ENCODE data around the gene CAMTA1. TPM values are rescaled to one million over a fixed set of nuclear protein-coding genes. Genes with fewer than 3 reads are reported as not detected.
"Not testable (repeated sequence)": the region's sequence is repeated elsewhere in the genome, so short reads cannot be mapped to it uniquely, and the experiment has no call there.

Gene CAMTA1
- total RNA-seq, 2 experiments from 2014 or later: 43.9 to 73.3 TPM

GRCh38 chr1:7145947-7146346 lies 360.7 kb downstream of the CAMTA1 start:
- Histone ChIP-seq H3K9me3 (ENCODE audit: low read length) (no peaks in the 10 kb centered on the region), H3K79me2 (ENCODE audit: insufficient read depth, low read depth, low read length) (no peaks in the 10 kb centered on the region), H3K36me3 (ENCODE audit: insufficient read depth, low read length) (no peaks in the 10 kb centered on the region), H3K4me1 (ENCODE audit: insufficient read depth, low read length, poor library complexity, severe bottlenecking) (no peaks in the 10 kb centered on the region), H2AFZ (ENCODE audit: low read length) (no peak overlapping the region), H3K4me2 (ENCODE audit: low read length) (no peak overlapping the region), H3K27ac (ENCODE audit: low read depth, low read length, poor library complexity, severe bottlenecking) (no peak overlapping the region), H3K9me2 (ENCODE audit: insufficient read depth, low read length) (no peaks in the 10 kb centered on the region), H3K4me3 (ENCODE audit: low read depth, low read length, poor library complexity, severe bottlenecking) (no peak overlapping the region), H4K20me1 (ENCODE audit: insufficient read depth, low read length) (no peaks in the 10 kb centered on the region)
- TF ChIP-seq, protein P1, sequence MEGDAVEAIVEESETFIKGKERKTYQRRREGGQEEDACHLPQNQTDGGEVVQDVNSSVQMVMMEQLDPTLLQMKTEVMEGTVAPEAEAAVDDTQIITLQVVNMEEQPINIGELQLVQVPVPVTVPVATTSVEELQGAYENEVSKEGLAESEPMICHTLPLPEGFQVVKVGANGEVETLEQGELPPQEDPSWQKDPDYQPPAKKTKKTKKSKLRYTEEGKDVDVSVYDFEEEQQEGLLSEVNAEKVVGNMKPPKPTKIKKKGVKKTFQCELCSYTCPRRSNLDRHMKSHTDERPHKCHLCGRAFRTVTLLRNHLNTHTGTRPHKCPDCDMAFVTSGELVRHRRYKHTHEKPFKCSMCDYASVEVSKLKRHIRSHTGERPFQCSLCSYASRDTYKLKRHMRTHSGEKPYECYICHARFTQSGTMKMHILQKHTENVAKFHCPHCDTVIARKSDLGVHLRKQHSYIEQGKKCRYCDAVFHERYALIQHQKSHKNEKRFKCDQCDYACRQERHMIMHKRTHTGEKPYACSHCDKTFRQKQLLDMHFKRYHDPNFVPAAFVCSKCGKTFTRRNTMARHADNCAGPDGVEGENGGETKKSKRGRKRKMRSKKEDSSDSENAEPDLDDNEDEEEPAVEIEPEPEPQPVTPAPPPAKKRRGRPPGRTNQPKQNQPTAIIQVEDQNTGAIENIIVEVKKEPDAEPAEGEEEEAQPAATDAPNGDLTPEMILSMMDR (conservative IDR thresholded peaks at IDR 0.05; ENCODE audit: low read length): no peak
- TF ChIP-seq EZH2phosphoT487 (IDR thresholded peaks at IDR 0.05; ENCODE audit: borderline replicate concordance, low read depth, low read length): no peak
- intact Hi-C loops (cut with micrococcal nuclease; ENCODE audit: unreplicated experiment): no loop called here
- BruUV-seq (replicated peaks): no TSS peak
- ChIA-PET CTCF (ENCODE audit: unreplicated experiment) (no interaction called here), POLR2A (no interaction called here)
- DNase-seq (ENCODE audit: low spot score): no peak

DNA sequence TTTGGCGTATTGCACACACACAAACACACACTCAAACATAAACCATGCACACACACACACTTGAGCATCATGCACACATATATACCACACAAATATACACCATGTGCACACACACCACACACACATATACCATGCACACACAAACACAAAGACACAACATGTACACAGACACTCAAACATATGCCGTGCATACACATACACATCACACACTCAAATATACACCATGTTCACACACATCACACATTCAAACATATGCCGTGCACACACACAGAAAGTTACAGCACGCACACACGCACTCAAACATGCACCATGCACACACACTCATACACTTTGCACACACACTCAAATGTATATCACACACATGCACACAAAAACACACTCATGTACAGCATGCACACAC lies 361.5 kb downstream of the CAMTA1 start:
- Histone ChIP-seq H3K36me3 (ENCODE audit: insufficient read depth, low read length) (no peaks in the 10 kb centered on the region), H3K27ac (ENCODE audit: low read depth, low read length, poor library complexity, severe bottlenecking) (no peak overlapping the region), H3K9me3 (ENCODE audit: low read length) (no peaks in the 10 kb centered on the region), H3K4me1 (ENCODE audit: insufficient read depth, low read length, poor library complexity, severe bottlenecking) (no peaks in the 10 kb centered on the region), H3K4me2 (ENCODE audit: low read length) (no peak overlapping the region), H2AFZ (ENCODE audit: low read length) (no peak overlapping the region), H3K9me2 (ENCODE audit: insufficient read depth, low read length) (no peaks in the 10 kb centered on the region), H3K4me3 (ENCODE audit: low read depth, low read length, poor library complexity, severe bottlenecking) (no peak overlapping the region), H4K20me1 (ENCODE audit: insufficient read depth, low read length) (no peaks in the 10 kb centered on the region), H3K79me2 (ENCODE audit: insufficient read depth, low read depth, low read length) (no peaks in the 10 kb centered on the region)
- CTCF ChIA-PET (ENCODE audit: unreplicated experiment): no interaction called here
- intact Hi-C loops (cut with micrococcal nuclease; ENCODE audit: unreplicated experiment): no loop called here
- POLR2A ChIA-PET: no interaction called here
- no peak for DNase-seq (ENCODE audit: low spot score)
- TF ChIP-seq, protein P1 (conservative IDR thresholded peaks at IDR 0.05; ENCODE audit: low read length): no peak
- no peak for TF ChIP-seq EZH2phosphoT487 (IDR thresholded peaks at IDR 0.05; ENCODE audit: borderline replicate concordance, low read depth, low read length)
- no TSS peak for BruUV-seq (replicated peaks)

DNA sequence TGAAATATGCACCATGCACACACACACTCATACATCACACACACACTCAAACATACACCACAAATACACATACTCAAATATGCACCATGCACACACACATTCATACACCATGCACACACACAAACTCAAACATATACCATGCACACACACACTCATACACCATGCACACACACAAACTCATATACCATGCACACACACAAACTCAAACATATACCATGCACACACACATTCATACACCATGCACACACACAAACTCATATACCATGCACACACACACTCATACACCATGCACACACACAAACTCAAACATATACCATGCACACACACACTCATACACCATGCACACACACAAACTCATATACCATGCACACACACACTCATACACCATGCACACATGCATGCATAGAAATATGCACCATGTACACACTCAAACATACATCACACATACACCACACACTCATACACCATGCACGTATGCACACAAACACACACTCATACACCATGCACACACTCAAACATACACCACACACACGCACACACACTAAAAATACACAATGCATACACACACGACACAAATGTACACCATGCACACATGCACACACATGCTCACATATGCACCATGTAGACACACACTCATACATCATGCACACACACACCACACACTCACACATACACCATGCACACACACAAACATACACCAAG lies 362.5 kb downstream of the CAMTA1 start:
- H3K9me2 ChIP-seq (ENCODE audit: insufficient read depth, low read length); H3K79me2 ChIP-seq (ENCODE audit: insufficient read depth, low read depth, low read length); H3K27ac ChIP-seq (ENCODE audit: low read depth, low read length, poor library complexity, severe bottlenecking); BruUV-seq (replicated peaks); intact Hi-C loops (cut with micrococcal nuclease; ENCODE audit: unreplicated experiment); DNase-seq (ENCODE audit: low spot score); H3K4me2 ChIP-seq (ENCODE audit: low read length); POLR2A ChIA-PET; H3K4me1 ChIP-seq (ENCODE audit: insufficient read depth, low read length, poor library complexity, severe bottlenecking); CTCF ChIA-PET (ENCODE audit: unreplicated experiment); H3K9me3 ChIP-seq (ENCODE audit: low read length); H2AFZ ChIP-seq (ENCODE audit: low read length); H4K20me1 ChIP-seq (ENCODE audit: insufficient read depth, low read length); H3K4me3 ChIP-seq (ENCODE audit: low read depth, low read length, poor library complexity, severe bottlenecking); H3K36me3 ChIP-seq (ENCODE audit: insufficient read depth, low read length): not testable (repeated sequence)
